ENCODE measurements around the gene FAM117A.

The FAM117A gene

DNA sequence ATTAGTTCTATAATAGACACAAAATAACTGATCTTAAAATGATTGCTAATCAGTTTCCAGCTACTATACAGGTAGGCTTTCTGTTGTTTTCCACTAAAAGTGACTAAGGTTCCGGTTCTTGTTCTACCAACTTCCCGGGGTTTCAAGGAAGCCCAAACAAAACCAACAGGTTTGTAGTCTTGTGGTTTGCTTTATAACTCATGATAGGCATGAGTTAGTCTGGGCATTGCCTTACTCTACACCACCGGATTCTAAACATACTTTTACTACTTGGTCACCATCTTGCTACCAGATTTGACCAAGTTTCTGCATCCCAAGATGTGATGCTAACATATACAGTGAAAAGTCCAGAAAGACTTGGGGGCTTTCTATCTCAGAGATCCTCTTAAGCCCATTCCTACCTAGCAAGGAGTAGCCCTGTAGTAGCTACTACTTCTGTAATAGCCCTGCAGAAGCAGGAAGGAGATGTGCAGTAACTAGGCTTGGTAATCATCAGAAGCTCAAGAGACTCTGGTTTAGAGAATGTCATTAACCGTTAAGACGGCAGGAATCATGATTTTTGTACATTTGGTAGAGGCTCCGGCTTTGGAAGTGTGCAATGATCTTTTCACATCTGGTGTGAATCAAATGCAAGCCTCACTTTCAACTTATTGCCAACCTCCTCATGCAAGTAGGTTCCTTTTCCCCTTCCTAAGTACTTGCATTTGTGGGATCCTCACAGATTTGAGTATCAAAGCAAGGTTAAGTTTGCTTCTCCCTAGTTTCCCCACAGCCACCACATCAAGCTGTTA, 1.6 kb downstream of the FAM117A start:
- peak; percentile 30 for DNase-seq

DNA sequence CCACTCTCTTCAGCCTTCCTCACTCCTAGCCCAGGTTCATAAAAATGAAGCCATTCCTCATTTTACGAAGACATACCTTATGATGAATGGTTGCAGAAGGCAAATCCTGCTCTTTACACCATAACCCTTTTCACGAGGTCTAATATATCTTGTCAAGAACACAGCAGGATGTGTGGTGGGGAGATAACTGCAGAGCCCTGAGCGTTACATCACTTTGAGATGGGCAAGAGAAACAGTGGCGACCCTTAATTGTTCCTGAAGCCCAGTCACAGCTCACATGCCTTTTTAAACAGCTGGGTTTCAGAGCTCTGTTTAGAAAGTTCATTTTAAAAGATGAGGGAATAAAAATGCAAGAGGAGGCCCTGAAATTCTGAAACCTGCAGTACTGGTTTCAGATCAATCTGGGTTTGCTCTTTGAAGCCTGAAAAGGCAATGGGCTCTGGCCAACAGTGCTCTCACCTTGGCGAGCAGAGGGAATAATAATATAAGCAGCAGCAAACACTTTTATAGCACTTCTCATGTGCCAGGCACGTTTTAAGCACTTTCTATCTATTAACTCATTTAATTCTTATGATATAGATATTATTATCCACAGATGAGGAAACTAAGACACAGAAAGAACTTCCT, 2.9 kb downstream of the FAM117A start:
- DNase-seq, result no peak

DNA sequence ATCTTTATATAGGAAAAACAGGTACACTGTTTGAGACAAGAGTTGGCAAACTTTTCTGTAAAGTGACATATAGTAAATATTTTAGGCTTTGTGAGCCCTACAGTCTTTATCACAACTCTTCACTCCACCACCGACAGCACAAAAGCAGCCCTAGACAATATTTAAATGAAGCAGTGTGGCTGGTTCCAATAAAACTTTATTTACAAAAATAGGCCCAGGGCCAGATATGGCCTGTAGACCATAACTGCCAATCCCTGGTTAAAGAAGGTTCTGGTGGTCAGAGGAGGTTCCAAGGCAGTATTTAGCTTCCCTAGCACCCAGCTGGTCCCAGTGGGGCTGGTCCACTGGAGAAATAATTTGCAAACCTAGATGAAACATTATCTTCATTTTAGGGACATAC, 3.6 kb downstream of the FAM117A start:
- no peak for DNase-seq

DNA sequence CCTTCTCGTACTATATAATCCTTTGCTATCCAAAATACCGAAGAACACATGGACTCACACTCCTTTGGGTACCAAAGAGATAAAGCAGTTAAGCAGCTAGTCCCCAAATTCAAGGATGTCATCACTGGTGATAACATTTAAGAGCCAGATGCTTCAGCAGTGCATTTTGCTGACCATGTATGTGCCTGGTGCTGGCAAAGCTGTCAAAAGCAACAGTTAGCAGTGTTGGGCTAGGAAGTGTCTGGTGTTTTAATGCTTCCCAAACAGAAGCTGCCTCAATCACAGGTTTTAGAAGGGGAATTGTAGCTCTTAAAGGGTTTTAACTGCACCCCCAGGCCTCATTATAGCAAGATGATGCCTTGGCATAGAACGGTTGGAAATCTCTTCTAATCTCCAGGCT, 4.7 kb downstream of the FAM117A start:
- no peak for DNase-seq

DNA sequence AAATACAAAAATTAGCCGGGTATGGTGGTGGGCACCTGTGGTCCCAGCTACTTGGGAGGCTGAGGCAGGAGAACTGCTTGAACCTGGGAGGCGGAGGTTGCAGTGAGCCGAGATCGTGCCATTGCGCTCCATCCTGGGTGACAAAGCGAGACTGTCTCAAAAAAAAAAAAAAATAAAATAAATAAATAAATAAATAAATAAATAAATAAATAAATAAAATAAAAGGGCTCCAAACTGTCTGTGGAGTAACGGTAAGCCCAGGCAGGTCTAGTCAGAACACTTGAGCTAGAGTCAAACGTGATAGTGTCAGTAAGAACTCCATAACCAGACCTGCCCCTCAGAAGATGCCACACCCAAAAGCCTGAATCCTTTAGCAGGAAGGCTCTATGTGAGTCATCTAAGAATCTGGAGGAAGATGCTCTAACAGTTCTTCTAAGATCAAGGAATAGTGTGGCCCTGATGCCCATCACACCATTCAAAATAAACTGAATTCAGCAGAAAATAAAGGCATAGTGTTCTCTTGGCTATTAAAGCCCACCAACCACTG, 5.4 kb downstream of the FAM117A start:
- peak; percentile 16 for DNase-seq

DNA sequence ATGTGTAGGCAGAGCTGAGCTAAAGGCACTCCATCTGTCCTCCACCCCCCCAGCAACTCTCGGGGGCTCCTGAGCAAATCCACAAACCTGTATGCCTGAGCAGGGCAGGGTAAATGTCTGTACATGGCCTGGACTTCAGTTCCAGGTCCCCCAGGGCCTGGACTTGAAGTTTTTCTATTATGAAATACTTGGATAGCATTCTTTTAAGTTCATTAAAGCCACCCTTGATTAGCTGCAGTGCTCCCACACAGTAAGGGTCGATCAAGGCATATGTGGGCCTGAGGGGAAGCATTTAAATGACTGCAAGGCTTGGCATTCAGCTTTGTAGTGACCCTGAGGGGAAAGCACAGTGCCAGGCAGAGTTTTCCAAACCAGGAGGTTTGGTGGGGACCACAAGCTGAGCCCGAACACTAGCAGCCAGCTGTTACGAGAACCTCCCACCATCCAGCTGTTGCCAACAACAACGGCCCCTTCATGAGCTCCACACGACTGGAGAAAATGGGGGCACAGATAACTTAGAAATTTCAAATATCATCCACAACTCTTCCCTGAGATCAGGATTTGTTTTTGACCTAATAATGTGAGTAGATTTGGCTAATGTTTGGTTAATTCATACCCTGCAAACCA, 6.7 kb downstream of the FAM117A start:
- no peak for DNase-seq

DNA sequence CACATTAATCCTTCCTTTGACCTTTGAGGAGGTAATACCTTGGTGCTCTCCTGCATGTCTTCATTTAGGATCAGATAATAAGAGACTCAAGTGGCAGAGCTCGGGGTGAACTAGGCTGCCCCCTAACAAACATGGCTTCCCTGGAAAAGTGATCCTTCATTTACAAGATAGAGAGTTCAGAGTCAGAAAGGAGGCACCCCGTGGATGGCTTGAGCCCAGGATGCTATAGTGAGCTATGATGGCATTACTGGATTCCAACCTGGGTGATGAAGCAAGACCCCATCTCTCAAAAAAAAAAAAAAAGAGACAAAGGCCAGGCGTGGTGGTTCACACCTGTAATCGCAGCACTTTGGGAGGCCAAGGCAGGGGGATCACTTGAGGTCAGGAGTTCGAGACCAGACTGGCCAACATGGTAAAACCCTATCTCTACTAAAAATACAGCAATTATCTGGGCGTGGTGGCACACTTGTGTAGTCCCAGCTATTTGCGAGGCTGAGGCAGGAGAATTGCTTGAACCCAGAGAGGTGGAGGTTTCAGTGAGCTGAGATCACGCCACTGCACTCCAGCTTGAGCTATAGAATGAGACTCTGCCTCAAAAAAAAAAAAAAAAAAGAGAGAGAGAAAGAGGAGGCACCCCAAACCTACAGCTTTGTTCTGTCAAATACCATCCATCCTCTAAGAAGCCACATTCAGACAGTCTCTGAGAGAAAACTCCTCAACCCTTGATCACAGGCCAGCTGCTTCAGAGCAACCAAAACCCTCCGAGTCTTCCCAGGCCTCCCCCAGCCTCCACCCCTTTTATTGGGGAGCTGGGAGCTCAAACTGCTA, 7.4 kb downstream of the FAM117A start:
- DNase-seq, result no peak

DNA sequence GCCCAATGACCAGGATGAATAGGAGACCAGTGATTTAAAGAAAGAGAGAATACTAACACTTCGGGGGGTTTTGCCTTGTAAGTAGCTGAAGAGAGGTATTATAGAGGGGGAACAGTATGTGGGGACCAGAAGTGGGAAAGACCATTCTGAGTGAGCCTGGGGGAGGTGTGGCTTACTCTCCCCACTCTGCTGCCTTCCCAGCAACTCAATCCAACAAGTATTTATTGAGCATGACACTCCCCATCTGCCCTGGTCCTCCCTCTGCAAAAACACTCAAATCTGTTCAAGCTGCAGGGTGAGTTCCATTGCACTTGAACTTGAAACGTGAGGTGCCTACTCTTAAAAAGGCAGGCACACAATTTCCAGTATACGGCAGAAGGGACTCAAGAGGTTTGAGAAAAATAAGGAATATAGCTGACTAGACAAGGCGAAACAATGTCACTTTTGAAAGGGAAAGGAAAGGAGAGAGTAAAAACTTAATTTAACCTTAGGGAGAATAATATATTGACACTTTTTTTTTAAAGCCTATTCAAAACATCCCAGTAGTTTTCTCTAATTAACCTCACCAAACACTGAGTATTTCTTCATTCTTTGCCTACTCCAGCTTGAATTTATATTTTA, 8.2 kb downstream of the FAM117A start:
- no peak for DNase-seq

DNA sequence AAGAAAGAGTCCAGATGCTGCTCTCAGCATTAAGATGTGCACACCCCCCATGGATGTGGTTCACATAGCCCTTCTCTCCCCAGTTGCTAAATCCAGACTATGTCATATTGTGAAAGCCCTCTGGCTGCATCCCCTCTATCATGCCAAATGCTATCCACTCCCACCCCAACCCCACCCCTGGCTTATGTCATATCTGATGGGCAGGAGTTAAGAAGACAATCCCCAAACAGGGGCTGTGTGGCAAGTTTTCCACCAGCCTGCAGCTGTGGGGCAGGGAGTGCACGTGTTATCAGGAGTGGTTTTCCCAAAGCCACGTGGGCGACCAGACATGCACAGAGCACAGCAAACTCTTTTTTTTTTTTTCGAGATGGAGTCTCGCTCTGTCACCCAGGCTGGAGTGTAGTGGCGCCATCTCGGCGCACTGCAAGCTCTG, 10.0 kb downstream of the FAM117A start:
- no peak for DNase-seq

DNA sequence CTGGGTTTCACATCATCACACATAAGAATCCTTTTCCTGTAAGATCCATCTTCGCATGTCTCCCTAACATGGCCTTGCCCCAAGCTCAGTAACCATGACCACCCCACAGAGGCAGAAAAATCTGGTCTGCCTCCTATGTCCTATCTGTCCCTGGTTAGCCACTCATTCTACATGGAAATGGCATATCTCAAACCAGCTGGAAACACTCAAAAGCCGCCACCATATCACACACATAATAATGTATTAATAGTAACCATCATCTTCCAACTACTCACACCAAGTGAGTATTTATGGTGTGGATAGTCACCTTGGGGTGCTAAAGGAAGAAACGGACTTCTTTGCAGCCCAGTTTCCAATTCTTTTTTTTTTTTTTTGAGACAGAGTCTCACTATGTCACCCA, 11.4 kb downstream of the FAM117A start:
- DNase-seq, result no peak

DNA sequence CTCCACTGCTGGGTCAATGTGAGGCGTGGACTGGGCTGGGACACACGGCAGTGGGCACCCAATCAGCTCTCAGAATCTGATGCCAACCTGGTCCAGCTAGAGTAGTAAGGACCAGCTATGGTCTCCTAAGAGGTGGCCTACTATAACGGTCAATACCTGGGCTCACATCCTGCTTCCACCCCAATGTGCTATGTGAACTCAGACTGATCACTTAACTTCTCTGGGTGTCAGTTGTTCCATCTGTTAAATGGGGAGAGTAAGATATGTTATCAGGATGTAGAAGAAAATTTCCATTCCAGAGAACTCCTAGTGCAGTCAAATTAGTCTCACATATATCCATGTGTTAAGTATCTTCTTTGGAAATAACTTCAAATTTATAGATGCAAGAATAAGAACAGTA, 14.2 kb downstream of the FAM117A start:
- DNase-seq, result no peak

DNA sequence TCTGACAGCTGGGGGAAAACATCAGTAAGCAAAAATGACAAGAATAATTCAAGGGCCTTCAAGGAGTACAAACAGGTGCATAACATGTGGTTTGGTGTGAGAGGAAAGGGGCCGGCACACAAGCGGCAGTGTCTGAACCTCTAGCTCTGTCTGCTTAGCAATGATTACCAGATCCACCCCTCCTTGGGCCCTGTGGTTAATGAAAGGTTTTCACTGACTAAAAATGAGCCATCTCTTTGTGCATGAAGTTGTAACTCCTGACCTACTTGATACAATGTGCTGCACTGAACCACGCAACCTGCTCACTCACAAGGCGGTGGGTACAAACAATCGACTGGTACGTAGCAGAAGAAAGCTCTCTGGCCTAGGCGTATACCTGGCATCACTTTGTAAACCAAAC, 15.1 kb downstream of the FAM117A start:
- DNase-seq, result no peak

DNA sequence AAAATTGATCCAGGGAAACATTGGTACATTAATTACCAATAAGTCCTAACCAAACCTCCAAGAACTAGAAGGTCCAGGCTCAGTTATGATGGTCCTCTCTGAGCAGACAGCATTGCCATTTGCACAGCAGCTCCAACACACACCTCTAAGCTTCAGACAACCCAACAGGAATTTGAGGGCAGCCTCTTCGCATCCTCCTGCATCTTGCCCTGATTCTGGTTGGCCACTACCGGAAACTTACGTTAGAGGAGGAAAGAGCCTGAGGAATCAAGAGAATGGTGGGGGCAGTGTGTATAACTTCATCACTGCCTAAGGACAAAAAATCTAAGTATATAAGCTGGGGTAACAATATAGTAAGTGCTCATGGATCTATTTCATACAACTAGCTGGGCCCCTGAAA, 15.7 kb downstream of the FAM117A start:
- no peak for DNase-seq

DNA sequence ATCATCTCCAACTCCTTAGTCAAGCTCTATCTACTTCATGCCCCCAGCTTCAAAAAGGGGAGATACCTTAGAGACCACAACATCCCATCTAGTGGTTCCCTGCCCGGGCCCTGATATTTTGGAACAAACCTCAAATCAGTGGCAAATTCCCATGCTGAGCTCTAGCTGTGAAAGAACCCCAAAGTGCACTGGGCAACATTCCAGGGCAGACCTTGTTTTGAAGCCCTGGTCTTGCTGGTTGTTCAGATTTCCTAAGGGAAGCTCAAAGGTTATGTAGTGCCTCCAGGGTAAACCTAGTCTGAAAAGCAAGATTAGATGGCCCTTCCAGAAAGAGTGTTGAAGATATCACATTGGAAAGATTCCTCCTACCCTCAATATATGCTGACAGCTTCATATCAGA, 16.3 kb downstream of the FAM117A start:
- no peak for DNase-seq

DNA sequence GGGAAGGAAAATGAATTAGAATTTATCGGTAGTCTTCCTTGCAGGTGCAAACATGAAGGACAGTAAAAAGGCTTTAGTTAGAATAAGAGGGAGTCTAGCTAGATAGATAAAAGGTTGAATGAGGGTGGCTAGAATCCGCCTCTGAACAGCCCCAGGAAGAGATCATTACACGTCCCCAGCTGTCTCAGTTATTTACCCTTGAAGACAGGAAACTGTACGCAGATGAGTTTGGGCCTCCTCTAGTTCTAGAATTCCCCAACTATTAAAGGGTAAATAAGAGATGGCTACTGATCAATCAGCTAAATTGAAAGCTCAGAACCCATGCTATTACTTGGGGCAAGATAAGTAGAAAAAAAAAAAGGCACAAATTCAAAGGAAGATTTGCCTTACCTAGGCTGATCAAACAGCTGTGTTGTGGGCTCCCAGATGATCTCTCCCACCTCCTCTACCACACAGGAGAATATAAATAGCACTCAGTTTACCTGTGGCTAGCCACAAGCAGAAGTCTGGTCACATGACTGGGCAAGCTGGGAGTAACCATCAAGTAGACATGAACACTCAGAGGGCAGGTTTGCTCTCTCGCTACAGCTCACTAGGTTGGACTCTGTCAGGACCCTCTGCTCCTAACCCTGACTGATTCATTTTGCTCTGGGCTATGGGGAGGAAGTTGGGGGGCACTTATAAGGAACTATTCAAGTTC, 17.0 kb downstream of the FAM117A start:
- no peak for DNase-seq

DNA sequence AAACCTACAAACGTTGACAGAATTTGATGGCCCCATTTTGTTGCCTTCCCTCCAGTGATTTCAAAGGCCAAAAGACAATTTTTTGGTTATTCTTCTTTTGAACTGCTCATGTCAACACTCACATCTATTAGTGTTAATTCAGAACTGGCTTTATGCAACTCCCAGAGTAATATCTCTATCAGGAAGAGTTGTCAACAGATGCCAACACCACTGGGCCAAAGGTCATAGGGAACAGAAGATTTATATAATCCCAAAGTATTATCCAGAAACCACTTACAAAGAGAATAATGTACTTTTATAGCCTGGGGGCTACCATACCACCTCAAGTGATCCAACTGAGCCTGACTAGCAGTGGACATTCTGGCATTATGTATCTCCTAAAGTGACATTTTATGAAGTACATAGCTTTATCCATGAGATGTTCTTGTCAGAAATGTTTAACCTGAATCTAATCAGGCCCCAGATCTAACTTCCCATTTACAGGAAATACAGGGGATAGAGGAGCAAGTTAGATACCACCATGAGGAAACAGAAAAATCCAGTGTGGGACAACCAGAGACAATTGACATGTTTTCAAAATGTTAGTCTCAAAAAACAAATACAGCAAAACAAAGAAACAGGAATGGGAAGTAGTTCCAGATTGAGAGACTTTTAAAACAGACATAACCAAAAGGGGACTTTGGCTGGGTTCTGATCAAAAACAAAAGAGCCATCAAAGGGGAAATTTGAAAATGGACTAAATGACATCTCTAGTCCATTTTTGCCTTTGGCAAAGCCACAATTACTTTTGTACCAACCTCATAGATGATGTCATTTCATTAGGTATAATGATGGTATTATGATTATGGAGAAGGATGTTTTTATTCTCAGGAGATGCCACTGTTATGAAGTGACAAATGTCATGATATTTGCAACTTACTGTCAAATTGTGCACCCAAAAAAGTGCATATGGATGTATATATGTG, 18.5 kb downstream of the FAM117A start:
- no peak for DNase-seq

DNA sequence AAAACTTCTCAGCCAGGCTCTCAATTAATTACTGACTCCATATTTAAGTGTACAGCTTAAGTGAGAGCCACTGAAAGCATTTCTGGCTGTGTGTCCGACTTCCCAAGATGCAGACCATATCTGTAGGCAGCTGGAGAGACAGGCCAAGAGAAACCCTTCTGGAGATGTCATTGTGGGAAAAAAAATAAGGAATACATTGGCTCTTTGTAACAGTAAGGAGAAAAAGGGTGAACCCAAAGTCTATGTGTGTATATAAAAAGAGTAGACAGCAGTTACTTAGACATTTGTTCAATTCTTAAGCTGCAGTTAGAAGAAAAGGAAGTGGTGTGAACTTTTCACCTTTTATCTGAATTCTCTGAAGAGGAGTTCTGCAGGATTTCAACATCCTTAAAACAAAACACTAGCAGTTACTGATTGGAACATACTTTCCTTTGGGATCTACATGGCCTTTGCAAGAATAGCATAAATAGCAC, 21.7 kb downstream of the FAM117A start:
- DNase-seq, result no peak

DNA sequence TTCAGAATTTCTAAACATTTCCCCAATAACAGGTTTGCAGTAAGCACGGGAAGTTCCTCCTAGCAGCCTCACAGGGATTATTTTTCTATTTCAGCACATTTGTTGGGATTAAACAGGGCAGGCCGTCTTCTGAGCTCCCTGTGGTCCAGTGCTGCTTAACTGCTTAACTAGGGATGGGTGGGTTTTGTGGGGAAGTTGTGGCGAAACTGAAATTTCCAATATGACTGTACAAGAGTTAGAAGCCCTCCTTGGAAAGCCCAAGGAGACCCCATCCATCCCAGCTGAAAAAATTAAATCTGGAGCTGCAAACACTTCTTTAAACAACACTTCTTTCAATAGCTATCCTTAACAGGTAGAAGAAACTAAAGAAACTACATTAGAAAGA, 22.2 kb downstream of the FAM117A start:
- DNase-seq, result no peak

DNA sequence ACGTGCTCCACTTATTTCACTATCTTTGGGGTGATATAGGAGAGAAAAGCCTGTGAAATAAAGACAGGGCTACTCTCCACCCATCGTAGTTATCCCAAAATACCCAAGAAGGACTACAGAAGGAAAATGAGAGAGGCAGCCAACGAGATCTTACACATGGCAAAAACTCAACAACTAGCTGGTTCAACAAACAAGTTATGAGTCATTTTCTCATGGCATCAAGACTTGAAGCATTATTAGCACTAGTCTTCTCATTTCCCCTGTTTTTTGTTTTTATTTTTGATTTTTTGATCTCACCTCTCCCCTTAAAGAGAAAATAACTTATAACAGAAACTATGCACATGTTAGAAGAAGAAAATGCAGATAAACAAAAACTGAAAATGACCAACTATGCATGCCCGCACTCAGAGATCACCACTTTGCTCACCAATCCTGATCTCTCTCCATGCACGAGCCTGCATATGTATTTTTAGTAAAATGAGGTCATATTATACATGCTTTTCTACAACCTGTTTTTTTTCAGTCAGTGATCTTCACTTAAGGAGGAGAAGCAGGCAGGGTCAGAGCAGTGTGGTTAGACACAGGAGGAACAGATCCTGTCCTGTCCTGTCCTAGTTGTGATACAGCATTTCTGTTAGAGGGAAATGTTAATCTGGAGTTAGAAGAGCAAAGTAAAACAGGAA, 22.8 kb downstream of the FAM117A start:
- DNase-seq, result no peak

Measured in EL (cell line).